Lung (tissue), 13 donors: ENCODE data around the gene CEPT1. TPM values are rescaled to one million over a fixed set of nuclear protein-coding genes. Genes with fewer than 3 reads are reported as not detected.

Experiments used
- ATAC-seq: fragments of 200-7000 bp; cut with Tn5 transposase; one replicate; pipeline ENCODE4 v1.9.1; 2020; ENCODE audit warnings: moderate number of reproducible peaks; ENCODE audit not compliant: insufficient read depth, low FRiP score
- DNase-seq, 3 donors: peaks; one replicate each; pipeline ENCODE4 v3.0.0-alpha.2; 2013 to 2017
- H3K27ac ChIP-seq, 2 donors: one replicate each; pipeline ENCODE4 v1.5.1; 2013; ENCODE audit warnings: mild to moderate bottlenecking in 2 of 2, moderate library complexity in 2 of 2, control low read depth in 1 of 2, inconsistent platforms in 1 of 2, low read depth in 1 of 2, low read length in 1 of 2
- H3K27me3 ChIP-seq, 3 donors: one replicate each; pipeline ENCODE4 v1.5.1; 2013; ENCODE audit warnings: low read length in 2 of 3; ENCODE audit not compliant: control insufficient read depth in 3 of 3, insufficient read depth in 3 of 3
- H3K36me3 ChIP-seq, 4 donors: one replicate each; pipeline ENCODE4 v1.5.1; 2013; ENCODE audit warnings: low read length in 4 of 4, mild to moderate bottlenecking in 1 of 4, moderate library complexity in 1 of 4; ENCODE audit not compliant: control insufficient read depth in 4 of 4, insufficient read depth in 4 of 4
- H3K4me1 ChIP-seq, 5 donors: one replicate each; pipeline ENCODE4 v1.5.1; 2013; ENCODE audit warnings: low read length in 5 of 5, mild to moderate bottlenecking in 2 of 5, moderate library complexity in 1 of 5; ENCODE audit not compliant: control insufficient read depth in 5 of 5, insufficient read depth in 5 of 5
- H3K4me3 ChIP-seq: one replicate; pipeline ENCODE4 v1.5.1; 2013; ENCODE audit warnings: mild to moderate bottlenecking, control low read depth, moderate library complexity
- H3K9ac ChIP-seq, 2 donors: one replicate each; pipeline ENCODE4 v1.5.1; 2013; ENCODE audit warnings: low read length in 2 of 2, control low read depth in 1 of 2; ENCODE audit not compliant: insufficient read depth in 1 of 2
- H3K9me3 ChIP-seq, 4 donors: one replicate each; pipeline ENCODE4 v1.5.1; 2013; ENCODE audit warnings: low read length in 3 of 4, mild to moderate bottlenecking in 1 of 4, moderate library complexity in 1 of 4; ENCODE audit not compliant: control insufficient read depth in 4 of 4, insufficient read depth in 3 of 4
- CTCF ChIP-seq: IDR thresholded peaks from 2 replicates; pipeline ENCODE4 v1.5.1; 2012; ENCODE audit warnings: mild to moderate bottlenecking; ENCODE audit errors: control extremely low read depth, extremely low read depth
- WGBS, 2 donors: extraction: QIAGEN DNeasy Blood & Tissue Kit; methylation state at CpG; one replicate each; pipeline ENCODE4 v1.1.7; 2013; 5-methylcytosine and 5-hydroxymethylcytosine counted together
- polyA plus RNA-seq, 2 donors: library from polyadenylated mRNA; stranded (reverse); fragments of 200-250 nt; gene quantifications; one replicate each; pipeline ENCODE4 v1.2.1, GENCODE V29; 2013
- small RNA-seq: library from RNA; depleted of rRNA; stranded (forward); fragments of <200 nt; gene quantifications from one replicate; pipeline ENCODE3, GENCODE V24; 2014; ENCODE audit warnings: low replicate concordance
- total RNA-seq, 2 donors: library from RNA; depleted of rRNA in 1 of 2; stranded (reverse); fragments of >200 nt in 1 of 2; gene quantifications; one replicate each; pipeline ENCODE4 v1.2.1, GENCODE V29; 2014 to 2021
- donor health status: control.
- donor health status: control.
- donor health status: Bipolar disorder and iron deficiency.
- donor health status: healthy.
- donor health status: DM: yes; HTN: yes; CAD: no.

The CEPT1 gene
- total and polyA plus RNA-seq, 4 donors, result 18.6 to 71.2 (median 26.2) TPM

GRCh38 chr1:111234258-111234657 lies 94.2 kb downstream of the CEPT1 start:
- no peaks in the 10 kb centered on the region for H3K4me1 ChIP-seq
- no peak overlapping the region for H3K4me3 ChIP-seq
- no peak for DNase-seq
- 90 to 96% methylated on average over 4 of the region's 4 CpGs for WGBS, 2 donors
- no peak for ATAC-seq
- no peak for TF ChIP-seq CTCF
- H3K9me3 ChIP-seq, result no peaks in the 10 kb centered on the region
- no peaks in the 10 kb centered on the region for H3K27me3 ChIP-seq
- no peak overlapping the region for H3K9ac ChIP-seq
- no peaks in the 10 kb centered on the region for H3K36me3 ChIP-seq
- H3K27ac ChIP-seq, result no peak overlapping the region

Small RNAs within 50 kb of the gene (small RNA-seq; reads per million reads assigned to genes)
- gene AL355816.1, result not detected

Other genes with a start within 250 kb of the CEPT1 start
- gene LRIF1, start 176.3 kb upstream of the CEPT1 start, total RNA-seq, result 10 to 100 TPM in 1 of 2 donors, 1 to 10 TPM in 1; 8.5 to 12.2 TPM
- 1 to 10 TPM; 9.0 to 9.2 TPM for gene LRIF1, start 176.3 kb upstream of the CEPT1 start, polyA plus RNA-seq
- 10 to 100 TPM; 28.2 to 76.1 TPM for gene DRAM2, start 130 bp upstream of the CEPT1 start, total RNA-seq
- 10 to 100 TPM; 34.0 to 46.8 TPM for gene DRAM2, start 130 bp upstream of the CEPT1 start, polyA plus RNA-seq
- 10 to 100 TPM; 39.3 to 61.6 TPM for gene DENND2D, start 60.4 kb downstream of the CEPT1 start, total RNA-seq
- gene DENND2D, start 60.4 kb downstream of the CEPT1 start, polyA plus RNA-seq, result 10 to 100 TPM; 49.5 to 71.7 TPM
- 100 to 1,000 TPM in 1 of 2 donors, 10 to 100 TPM in 1; 30.1 to 298 TPM for gene CHI3L2, start 87.5 kb downstream of the CEPT1 start, total RNA-seq
- 100 to 1,000 TPM in 1 of 2 donors, 10 to 100 TPM in 1; 75.6 to 206 TPM for gene CHI3L2, start 87.5 kb downstream of the CEPT1 start, polyA plus RNA-seq
- 10 to 100 TPM in 1 of 2 donors, 1 to 10 TPM in 1; 2.2 to 11.4 TPM for gene CHIA, start 150.6 kb downstream of the CEPT1 start, total RNA-seq
- gene CHIA, start 150.6 kb downstream of the CEPT1 start, polyA plus RNA-seq, result 1 to 10 TPM in 1 of 2 donors, under 1 TPM in 1; 0.47 to 2.6 TPM